Posterior vena cava (tissue), 2 donors: Measurements from ENCODE around the gene WARS2. TPM values are rescaled to one million over a fixed set of nuclear protein-coding genes. Genes with fewer than 3 reads are reported as not detected.

ENCODE experiments used
- DNase-seq: peaks from one replicate; pipeline ENCODE4 v3.0.0-alpha.2; 2020; ENCODE audit warnings: low spot score
- intact Hi-C, 2 donors: fragments of 100-400 bp; cut with DNase I; formaldehyde crosslinking; loops; one replicate each; pipeline versions ENCODE4 v1.14.1 to v1.14.2; 2022 to 2023
- total RNA-seq, 2 donors: library from RNA; stranded (reverse); fragmentation: NEBNext Ultra II Directional; extraction: Animal tissue kit (Norgen Biotek cat#: 25700); gene quantifications; one replicate each; pipeline ENCODE4 v1.2.1, GENCODE V29; 2021
- donor health status: DM: yes; HTN: yes; CAD: no.
- donor health status: DM: yes; HTN: yes; CAD: no.

The WARS2 gene
- total RNA-seq, 2 donors from 2014 or later: 9.2 to 13.0 TPM

GRCh38 chr1:119007339-119007669, 133.1 kb downstream of the WARS2 start:
- peak; percentile 73 for DNase-seq
- intact Hi-C loops: no loop called here

- intact Hi-C loops: no loop called here
- DNase-seq: peak; percentile 69
Observed at GRCh38 chr1:119006406-119007279, 133.8 kb downstream of the WARS2 start.

GRCh38 chr1:119005724-119006405, 134.6 kb downstream of the WARS2 start:
- no peak for DNase-seq

GRCh38 chr1:119004781-119005180, 135.7 kb downstream of the WARS2 start:
- intact Hi-C loops: no loop called here

More at GRCh38 chr1:119005724-119006405, 134.6 kb downstream of the WARS2 start:
- intact Hi-C loops: no loop called here

GRCh38 chr1:119004129-119004527, 136.3 kb downstream of the WARS2 start:
- intact Hi-C loops: no loop called here
- DNase-seq: peak; percentile 24

More at GRCh38 chr1:119004781-119005180, 135.7 kb downstream of the WARS2 start:
- no peak for DNase-seq

GRCh38 chr1:119003413-119004128, 136.9 kb downstream of the WARS2 start:
- DNase-seq: peak; percentile 44
- intact Hi-C loops: no loop called here

GRCh38 chr1:119002028-119002686, 138.3 kb downstream of the WARS2 start:
- intact Hi-C loops: no loop called here
- peak; percentile 82 for DNase-seq

GRCh38 chr1:119001181-119002027, 139.0 kb downstream of the WARS2 start:
- peak; percentile 84 for DNase-seq
- intact Hi-C loops: no loop called here

- peak; percentile 85 for DNase-seq
- intact Hi-C loops: no loop called here
Observed at GRCh38 chr1:119000371-119001180, 139.9 kb downstream of the WARS2 start.

GRCh38 chr1:118999348-119000071, 140.9 kb downstream of the WARS2 start:
- intact Hi-C loops: no loop called here
- peak; percentile 58 for DNase-seq

- intact Hi-C loops: no loop called here
- DNase-seq: no peak
Observed at GRCh38 chr1:118998171-118998570, 142.3 kb downstream of the WARS2 start.

GRCh38 chr1:118997225-118997624, 143.2 kb downstream of the WARS2 start:
- intact Hi-C loops: no loop called here
- DNase-seq: no peak

GRCh38 chr1:118995312-118996016, 145.0 kb downstream of the WARS2 start:
- no peak for DNase-seq
- intact Hi-C loops: no loop called here

GRCh38 chr1:118993700-118994026, 146.8 kb downstream of the WARS2 start:
- DNase-seq: no peak
- intact Hi-C loops: loop anchor here in 1 of 2 donors (5.0 kb wide), 1 partner anchor 739 kb away; no protein-coding TSS in a partner anchor

- no peak for DNase-seq
- intact Hi-C loops: loop anchor here in 1 of 2 donors (5.0 kb wide), 1 partner anchor 739 kb away; no protein-coding TSS in a partner anchor
Observed at GRCh38 chr1:118992868-118993699, 147.4 kb downstream of the WARS2 start.
